NCI-H2171 treated with DMSO at 0.1 percent for 48 hours (cell line): Measurements from ENCODE around the gene HLA-E.

ENCODE experiments used
- DNase-seq: peaks from one replicate; lab custom pipeline; 2025; lab: John Stamatoyannopoulos, UW

The HLA-E gene

DNA sequence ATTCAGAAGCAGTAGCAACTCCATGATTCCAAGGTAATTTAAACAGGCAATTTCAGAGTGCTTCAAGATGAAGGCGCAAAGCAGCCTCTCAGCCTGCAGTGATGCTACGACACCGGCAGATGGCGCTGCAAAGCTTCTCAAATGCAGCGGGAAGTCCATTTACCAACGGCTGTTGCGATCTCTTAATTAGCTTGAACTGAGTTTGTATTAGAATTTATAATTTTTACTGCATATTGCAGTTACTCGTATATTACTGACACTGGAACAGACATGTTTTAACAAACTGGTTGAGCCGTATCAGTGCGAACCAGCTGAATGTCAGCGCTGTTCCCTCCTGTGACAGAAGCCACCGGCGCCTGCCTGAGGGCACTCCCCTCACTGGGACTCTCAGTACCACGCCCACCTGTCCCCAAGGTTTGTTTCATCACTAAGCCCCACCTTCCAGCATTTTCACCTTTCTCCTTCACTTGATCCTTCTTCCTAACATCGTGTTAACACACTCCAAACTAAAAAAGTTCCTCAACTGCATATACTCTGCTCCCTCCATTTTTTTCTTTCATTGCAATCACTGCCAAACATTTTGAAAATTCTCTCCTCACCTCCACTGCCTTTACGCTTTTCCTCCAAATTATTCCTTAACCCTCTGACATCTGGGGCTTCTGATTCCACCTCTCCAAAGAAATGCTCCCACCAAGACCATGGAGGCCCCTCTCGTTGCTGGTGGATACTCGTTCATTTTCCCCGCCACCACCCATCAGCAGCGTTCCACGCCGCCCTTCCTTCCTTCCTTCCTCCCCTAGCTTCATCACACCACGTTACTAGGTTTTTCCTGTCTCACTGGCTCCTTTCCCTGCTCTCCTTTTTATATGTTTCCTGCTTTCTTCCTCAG lies 52.5 kb downstream of the HLA-E start:
- DNase-seq = peak; percentile 83

DNA sequence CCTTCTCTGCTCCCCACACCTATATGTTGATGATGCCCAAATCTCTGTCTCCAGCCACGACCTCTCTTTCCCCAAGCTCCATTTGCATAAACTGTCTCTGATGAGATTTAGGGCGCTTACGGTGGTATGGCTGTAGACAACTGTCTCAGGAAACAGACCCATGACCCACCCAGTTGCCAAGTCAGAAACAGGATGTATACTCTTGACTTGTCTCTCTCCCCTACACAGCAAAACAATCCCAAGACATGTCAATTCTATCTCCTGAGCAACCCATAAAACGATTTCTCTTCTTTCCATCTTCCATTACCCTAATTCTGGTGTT lies 53.1 kb downstream of the HLA-E start:
- DNase-seq = no peak

DNA sequence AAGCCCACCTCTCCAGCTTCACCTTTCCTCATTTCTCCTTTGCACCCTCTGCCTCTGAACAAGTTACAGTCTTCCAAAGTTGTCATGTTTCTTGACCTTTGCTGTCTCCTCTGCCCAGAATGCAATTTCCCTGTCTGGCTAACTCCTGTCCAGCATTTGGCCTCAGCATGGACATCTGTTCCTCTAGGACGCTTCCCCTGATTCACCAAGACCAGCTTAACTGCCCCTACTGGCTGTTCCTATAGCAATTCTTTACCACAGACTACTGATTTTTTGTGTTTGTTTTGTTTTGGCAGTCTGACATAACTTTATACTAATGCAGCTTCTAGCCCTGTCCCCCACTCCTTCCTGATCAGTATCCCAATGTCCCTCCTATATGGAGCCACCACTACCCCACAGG lies 53.6 kb downstream of the HLA-E start:
- DNase-seq = no peak
